CD14-positive monocyte (primary cell): ENCODE data around the gene RHEB. TPM values are rescaled to one million over a fixed set of nuclear protein-coding genes. Genes with fewer than 3 reads are reported as not detected.

Experiments
- DNase-seq, 3 donors: peaks; one replicate each; pipeline ENCODE4 v3.0.0-alpha.2; 2011 to 2022
- H2AFZ ChIP-seq: 2 replicates; pipeline ENCODE4 v1.6.0; 2012; ENCODE audit warnings: mild to moderate bottlenecking, low read depth, low read length, inconsistent platforms; ENCODE audit not compliant: insufficient read depth, poor library complexity, severe bottlenecking
- H3K27ac ChIP-seq, 2 donors: 1 replicate in 1 of 2; 2 replicates in 1 of 2; pipeline ENCODE4 v1.5.1; 2012 to 2013; ENCODE audit warnings: low read length in 2 of 2, control low read depth in 1 of 2, inconsistent platforms in 1 of 2, low read depth in 1 of 2, mild to moderate bottlenecking in 1 of 2
- H3K27me3 ChIP-seq, 2 donors: one replicate each; pipeline versions ENCODE4 v1.6.0 to v1.6.1; 2011 to 2013; ENCODE audit warnings: low read length in 2 of 2; ENCODE audit not compliant: control insufficient read depth in 2 of 2, insufficient read depth in 2 of 2
- H3K36me3 ChIP-seq, 2 donors: replicated peaks in 1 of 2; 1 replicate in 1 of 2; 2 replicates in 1 of 2; pipeline versions ENCODE4 v1.5.1 to v1.6.1; 2012 to 2013; ENCODE audit warnings: low read length in 2 of 2, control low read depth in 1 of 2, inconsistent platforms in 1 of 2, mild to moderate bottlenecking in 1 of 2; ENCODE audit not compliant: insufficient read depth in 2 of 2, control insufficient read depth in 1 of 2
- H3K4me1 ChIP-seq, 2 donors: 1 replicate in 1 of 2; 2 replicates in 1 of 2; pipeline versions ENCODE4 v1.5.1 to v1.6.1; 2012 to 2013; ENCODE audit warnings: low read length in 2 of 2, control low read depth in 1 of 2, inconsistent platforms in 1 of 2, mild to moderate bottlenecking in 1 of 2, moderate library complexity in 1 of 2; ENCODE audit not compliant: insufficient read depth in 2 of 2, control insufficient read depth in 1 of 2
- H3K4me2 ChIP-seq: replicated peaks from 2 replicates; pipeline ENCODE3; 2012; ENCODE audit warnings: low read length, moderate library complexity, mild to moderate bottlenecking; ENCODE audit not compliant: poor library complexity, severe bottlenecking; ENCODE audit errors: extremely low read depth
- H3K4me3 ChIP-seq, 3 experiments: fragments of 200-600 bp in 1 of 3; sonication (generic) in 1 of 3; replicated peaks in 1 of 3; 1 replicate in 2 of 3; 2 replicates in 1 of 3; pipeline ENCODE4 v1.5.1; 2011 to 2013; ENCODE audit warnings: low read length in 3 of 3, mild to moderate bottlenecking in 3 of 3, control low read depth in 2 of 3, low read depth in 2 of 3, inconsistent platforms in 1 of 3, moderate library complexity in 1 of 3
- H3K79me2 ChIP-seq: 2 replicates; pipeline ENCODE4 v1.6.0; 2012; ENCODE audit warnings: mild to moderate bottlenecking, control low read depth, inconsistent platforms, low read length, moderate library complexity; ENCODE audit not compliant: insufficient read depth
- H3K9ac ChIP-seq: 2 replicates; pipeline ENCODE4 v1.6.0; 2017; ENCODE audit warnings: low read length, mild to moderate bottlenecking; ENCODE audit not compliant: insufficient read depth, poor library complexity, severe bottlenecking
- H3K9me3 ChIP-seq, 2 donors: replicated peaks in 1 of 2; 1 replicate in 1 of 2; 2 replicates in 1 of 2; pipeline versions ENCODE4 v1.5.1 to v1.6.1; 2012 to 2013; ENCODE audit warnings: low read length in 2 of 2, control low read depth in 1 of 2; ENCODE audit not compliant: control insufficient read depth in 1 of 2, insufficient read depth in 1 of 2
- H4K20me1 ChIP-seq: 2 replicates; pipeline ENCODE4 v1.6.0; 2012; ENCODE audit warnings: mild to moderate bottlenecking, low read length, control low read depth, moderate library complexity; ENCODE audit not compliant: insufficient read depth
- H3K27ac Mint-ChIP-seq, 7 donors: one replicate each; pipeline ENCODE4 v1.8.0; 2020; ENCODE audit warnings: mild to moderate bottlenecking in 7 of 7, mixed read lengths in 7 of 7, moderate library complexity in 6 of 7, inconsistent platforms in 2 of 7
- H3K27me3 Mint-ChIP-seq, 3 donors: one replicate each; pipeline ENCODE4 v1.8.0; 2021 to 2022; ENCODE audit warnings: low read depth in 3 of 3, mild to moderate bottlenecking in 3 of 3, mixed read lengths in 3 of 3, moderate library complexity in 3 of 3, inconsistent platforms in 1 of 3
- H3K36me3 Mint-ChIP-seq, 2 donors: one replicate each; pipeline ENCODE4 v1.8.0; 2020; ENCODE audit warnings: mixed read lengths in 2 of 2, inconsistent platforms in 1 of 2, mild to moderate bottlenecking in 1 of 2
- H3K4me1 Mint-ChIP-seq: one replicate; pipeline ENCODE4 v1.8.0; 2020; ENCODE audit warnings: mild to moderate bottlenecking, mixed read lengths
- H3K4me3 Mint-ChIP-seq, 2 donors: one replicate each; pipeline ENCODE4 v1.8.0; 2020; ENCODE audit warnings: mild to moderate bottlenecking in 2 of 2, mixed read lengths in 2 of 2, moderate library complexity in 1 of 2
- H3K9me3 Mint-ChIP-seq, 7 donors: one replicate each; pipeline ENCODE4 v1.8.0; 2020 to 2022; ENCODE audit warnings: mixed read lengths in 7 of 7, mild to moderate bottlenecking in 6 of 7, moderate library complexity in 6 of 7, inconsistent platforms in 2 of 7
- WGBS: methylation state at CpG from one replicate; pipeline ENCODE4 v1.1.5; 2013; ENCODE audit warnings: missing lambda C conversion rate; ENCODE audit not compliant: insufficient coverage; 5-methylcytosine and 5-hydroxymethylcytosine counted together
- intact Hi-C, 2 donors: fragments of 100-400 bp; cut with micrococcal nuclease; formaldehyde crosslinking; loops; one replicate each; pipeline versions ENCODE4 v1.15.0 to v1.15.1; 2023
- polyA plus RNA-seq, 3 donors: library from polyadenylated mRNA; depleted of rRNA in 1 of 3; unstranded in 2 of 3; stranded (reverse) in 1 of 3; fragments of 300-500 nt in 2 of 3; fragments of >200 nt in 1 of 3; fragmentation: Illumina TruSeq in 2 of 3; gene quantifications; 1 replicate in 2 of 3; 2 replicates in 1 of 3; pipeline ENCODE4 v1.2.3, GENCODE V29; 2012 to 2021
- TF ChIP-seq, protein P1 (sequence below): fragments of 200-600 bp; IDR thresholded peaks from one replicate; pipeline ENCODE4 v1.8.0; 2022; ENCODE audit warnings: antibody characterized with exemption, mild to moderate bottlenecking

RHEB gene
- polyA plus RNA-seq, 3 donors, result 20.4 to 96.1 (median 95.8) TPM

DNA sequence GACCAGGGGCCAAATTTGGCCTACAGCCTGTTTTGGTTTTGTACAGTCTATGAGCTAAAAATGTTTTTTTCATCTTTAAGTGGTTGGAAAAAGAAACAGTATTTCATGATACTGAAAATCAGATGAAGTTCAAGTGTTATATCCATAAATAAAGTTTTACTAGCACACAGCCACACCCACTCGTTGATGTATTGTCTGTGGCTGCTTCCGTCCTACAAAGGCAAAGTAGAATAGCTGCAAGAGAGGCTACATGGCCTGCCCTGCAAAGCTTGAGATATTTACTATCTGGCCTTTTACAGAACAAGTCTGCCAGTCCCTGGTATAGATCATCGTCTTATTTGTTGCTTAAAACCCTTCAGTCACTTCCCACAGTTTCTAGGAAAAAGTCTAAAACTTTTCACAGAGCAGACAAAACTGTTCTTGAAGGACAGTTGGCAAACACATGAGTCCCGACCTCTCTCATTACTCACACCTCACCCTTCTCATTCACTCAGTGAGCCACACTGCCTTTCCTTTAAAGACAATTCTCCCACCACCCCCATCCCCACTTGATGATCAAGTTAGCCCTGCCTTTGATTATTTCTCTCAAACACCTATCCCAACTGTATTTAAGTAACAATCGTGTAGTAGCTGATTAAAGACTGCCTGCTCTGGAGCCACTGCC, 9.9 kb downstream of the RHEB start:
- 85% methylated on average over 5 of the region's 5 CpGs for WGBS
- Mint-ChIP-seq H3K4me1 (peaks cover 63% of the 10 kb centered on the region), H3K9me3 (no peaks in the 10 kb centered on the region), H3K27me3 (no peaks in the 10 kb centered on the region), H3K27ac (peak overlapping the region in 4 of 7 donors; percentile 43 to 74 (median 52)), H3K36me3 (peaks cover 2 to 6% of the 10 kb centered on the region in 2 donors), H3K4me3 (no peak overlapping the region)
- TF ChIP-seq, protein P1, sequence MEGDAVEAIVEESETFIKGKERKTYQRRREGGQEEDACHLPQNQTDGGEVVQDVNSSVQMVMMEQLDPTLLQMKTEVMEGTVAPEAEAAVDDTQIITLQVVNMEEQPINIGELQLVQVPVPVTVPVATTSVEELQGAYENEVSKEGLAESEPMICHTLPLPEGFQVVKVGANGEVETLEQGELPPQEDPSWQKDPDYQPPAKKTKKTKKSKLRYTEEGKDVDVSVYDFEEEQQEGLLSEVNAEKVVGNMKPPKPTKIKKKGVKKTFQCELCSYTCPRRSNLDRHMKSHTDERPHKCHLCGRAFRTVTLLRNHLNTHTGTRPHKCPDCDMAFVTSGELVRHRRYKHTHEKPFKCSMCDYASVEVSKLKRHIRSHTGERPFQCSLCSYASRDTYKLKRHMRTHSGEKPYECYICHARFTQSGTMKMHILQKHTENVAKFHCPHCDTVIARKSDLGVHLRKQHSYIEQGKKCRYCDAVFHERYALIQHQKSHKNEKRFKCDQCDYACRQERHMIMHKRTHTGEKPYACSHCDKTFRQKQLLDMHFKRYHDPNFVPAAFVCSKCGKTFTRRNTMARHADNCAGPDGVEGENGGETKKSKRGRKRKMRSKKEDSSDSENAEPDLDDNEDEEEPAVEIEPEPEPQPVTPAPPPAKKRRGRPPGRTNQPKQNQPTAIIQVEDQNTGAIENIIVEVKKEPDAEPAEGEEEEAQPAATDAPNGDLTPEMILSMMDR, result no peak
- H3K4me1 ChIP-seq, result peaks cover 19 to 37% of the 10 kb centered on the region in 2 donors
- no peak for DNase-seq
- intact Hi-C loops, result loop anchor here (10.0 kb wide), 2 partner anchors 245 to 285 kb away; partner anchors contain the start of gene ABCF2 (in 1 of the 2)
- H3K9me3 ChIP-seq, result no peaks in the 10 kb centered on the region
- H3K9ac ChIP-seq, result no peak overlapping the region
- peak overlapping the region in 1 of 2 donors; percentile 51 for H3K27ac ChIP-seq
- no peaks in the 10 kb centered on the region for H3K36me3 ChIP-seq
- H4K20me1 ChIP-seq, result peaks cover 100% of the 10 kb centered on the region
- H3K4me3 ChIP-seq, result no peak overlapping the region
- H3K27me3 ChIP-seq, result no peaks in the 10 kb centered on the region
- H3K4me2 ChIP-seq, result no peak overlapping the region
- peaks cover 100% of the 10 kb centered on the region for H3K79me2 ChIP-seq
- no peak overlapping the region for H2AFZ ChIP-seq

DNA sequence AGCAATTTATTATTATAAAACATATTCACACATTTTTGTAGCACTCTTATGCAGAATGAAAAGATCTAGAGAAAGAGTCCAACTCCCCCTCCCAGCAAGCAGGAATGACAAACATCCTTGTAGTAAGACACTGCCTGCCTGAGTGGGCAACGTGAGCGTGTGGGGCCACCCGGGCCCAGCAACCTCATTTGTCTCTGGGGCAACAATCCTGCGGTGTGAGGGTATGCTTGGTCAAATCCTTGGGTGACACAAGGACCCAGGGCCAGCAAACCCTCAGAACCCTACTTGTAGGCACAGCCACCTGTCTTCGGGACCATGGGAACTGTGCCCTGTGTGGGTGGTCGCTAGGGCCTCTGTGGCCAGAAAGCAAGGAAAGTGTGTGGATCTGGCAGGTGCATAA, 10.7 kb downstream of the RHEB start:
- H3K27ac Mint-ChIP-seq, result peak overlapping the region in 2 of 7 donors; percentile 27 to 43

More for the DNA sequence above, 10.7 kb downstream of the RHEB start:
- Mint-ChIP-seq H3K27me3 (no peaks in the 10 kb centered on the region), H3K36me3 (peaks cover 2 to 6% of the 10 kb centered on the region in 2 donors), H3K4me3 (no peak overlapping the region), H3K4me1 (peaks cover 59% of the 10 kb centered on the region), H3K9me3 (no peaks in the 10 kb centered on the region)
- DNase-seq, result no peak
- Histone ChIP-seq H3K4me3 (no peak overlapping the region), H3K9ac (no peak overlapping the region), H4K20me1 (peaks cover 100% of the 10 kb centered on the region), H3K36me3 (no peaks in the 10 kb centered on the region), H3K4me2 (no peak overlapping the region), H3K27ac (peak overlapping the region in 1 of 2 donors; percentile 51), H3K4me1 (peaks cover 21 to 40% of the 10 kb centered on the region in 2 donors), H3K27me3 (no peaks in the 10 kb centered on the region), H3K9me3 (no peaks in the 10 kb centered on the region), H2AFZ (no peak overlapping the region), H3K79me2 (peaks cover 100% of the 10 kb centered on the region)
- TF ChIP-seq, protein P1, result no peak
- intact Hi-C loops, result no loop called here
- WGBS, result 100% methylated on average over 2 of the region's 6 CpGs
